Right lobe of liver (tissue), 4 donors: ENCODE data around the gene LRMDA.

ENCODE experiments used
- POLR2A ChIP-seq: fragments of 450-650 bp; IDR thresholded peaks from one replicate; pipeline ENCODE4 v1.6.1; 2017; ENCODE audit warnings: antibody characterized with exemption, mild to moderate bottlenecking
- TF ChIP-seq, protein P1 (sequence below), 4 donors: fragments of 200-600 bp in 3 of 4; fragments of 450-650 bp in 1 of 4; IDR thresholded peaks; one replicate each; pipeline versions ENCODE4 v1.5.1 to v1.8.0; 2016 to 2022; ENCODE audit warnings: antibody characterized with exemption in 4 of 4, mild to moderate bottlenecking in 2 of 4
- donor health status: DM: no; HTN: no; CAD: no.
- donor health status: DM: no; HTN: no; CAD: no.
- donor health status: DM: no; HTN: yes; CAD: no.

DNA sequence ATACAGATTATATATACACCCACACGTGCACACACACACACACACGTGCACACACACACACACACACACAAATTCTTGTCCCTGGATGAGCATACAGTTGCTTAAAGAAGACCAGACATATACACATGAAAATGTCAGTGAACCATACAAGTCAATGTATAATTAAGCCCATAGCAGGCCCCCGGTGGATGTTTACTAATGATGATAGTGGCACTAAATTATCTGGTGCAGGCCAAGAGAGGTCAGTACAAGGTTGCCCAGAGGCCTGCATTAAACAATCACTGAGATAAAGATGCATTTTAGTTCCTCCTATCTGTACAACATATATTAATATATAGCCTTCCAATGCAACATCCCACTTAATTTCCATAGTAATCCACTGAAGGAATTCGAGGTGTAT is 860.5 kb downstream of the LRMDA start:
- TF ChIP-seq, protein P1, sequence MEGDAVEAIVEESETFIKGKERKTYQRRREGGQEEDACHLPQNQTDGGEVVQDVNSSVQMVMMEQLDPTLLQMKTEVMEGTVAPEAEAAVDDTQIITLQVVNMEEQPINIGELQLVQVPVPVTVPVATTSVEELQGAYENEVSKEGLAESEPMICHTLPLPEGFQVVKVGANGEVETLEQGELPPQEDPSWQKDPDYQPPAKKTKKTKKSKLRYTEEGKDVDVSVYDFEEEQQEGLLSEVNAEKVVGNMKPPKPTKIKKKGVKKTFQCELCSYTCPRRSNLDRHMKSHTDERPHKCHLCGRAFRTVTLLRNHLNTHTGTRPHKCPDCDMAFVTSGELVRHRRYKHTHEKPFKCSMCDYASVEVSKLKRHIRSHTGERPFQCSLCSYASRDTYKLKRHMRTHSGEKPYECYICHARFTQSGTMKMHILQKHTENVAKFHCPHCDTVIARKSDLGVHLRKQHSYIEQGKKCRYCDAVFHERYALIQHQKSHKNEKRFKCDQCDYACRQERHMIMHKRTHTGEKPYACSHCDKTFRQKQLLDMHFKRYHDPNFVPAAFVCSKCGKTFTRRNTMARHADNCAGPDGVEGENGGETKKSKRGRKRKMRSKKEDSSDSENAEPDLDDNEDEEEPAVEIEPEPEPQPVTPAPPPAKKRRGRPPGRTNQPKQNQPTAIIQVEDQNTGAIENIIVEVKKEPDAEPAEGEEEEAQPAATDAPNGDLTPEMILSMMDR (IDR thresholded peaks at IDR 0.05), result no peak
- TF ChIP-seq POLR2A, result no peak
